K562 (cell line): ENCODE data around the gene CYB5D1. TPM values are rescaled to one million over a fixed set of nuclear protein-coding genes. Genes with fewer than 3 reads are reported as not detected.

ENCODE experiments used
- ASH1L ChIP-seq: fragments of 450-650 bp; IDR thresholded peaks from 2 replicates; pipeline ENCODE4 v1.6.1; 2018; ENCODE audit warnings: borderline replicate concordance, mild to moderate bottlenecking, low read depth; ENCODE audit not compliant: partially characterized antibody
- CEBPG ChIP-seq, 3 experiments: fragments of 200-800 bp in 1 of 3; sonication (Bioruptor generic) in 1 of 3; sonication (generic) in 1 of 3; formaldehyde crosslinking in 1 of 3; IDR thresholded peaks in 2 of 3; conservative IDR thresholded peaks in 1 of 3; 2 replicates each; pipeline versions ENCODE4 v1.6.1 to v1.8.0; 2016 to 2022; ENCODE audit warnings: missing compliant biosample characterization in 2 of 3, missing genetic modification characterization in 2 of 3, mild to moderate bottlenecking in 1 of 3, missing genetic modification reagents in 1 of 3
- CHD1 ChIP-seq: fragments of 200-600 bp; sonication (generic); IDR thresholded peaks from one replicate; pipeline ENCODE4 v1.6.1; 2012; ENCODE audit warnings: mild to moderate bottlenecking, moderate library complexity, low read length, inconsistent platforms
- CSDE1 ChIP-seq, 2 experiments: fragments of 450-650 bp; IDR thresholded peaks; 2 replicates each; pipeline ENCODE4 v1.6.1; 2016; ENCODE audit warnings: mild to moderate bottlenecking in 1 of 2
- ERF ChIP-seq: fragments of 450-650 bp; formaldehyde crosslinking; IDR thresholded peaks from 2 replicates; pipeline ENCODE4 v1.4.0; 2020; ENCODE audit warnings: mild to moderate bottlenecking, mixed read lengths
- FOXK2 ChIP-seq, 2 experiments: fragments of 450-650 bp; IDR thresholded peaks in 1 of 2; conservative IDR thresholded peaks in 1 of 2; 2 replicates each; pipeline ENCODE4 v1.6.1; 2016; ENCODE audit warnings: low read depth in 2 of 2, mild to moderate bottlenecking in 1 of 2
- FOXM1 ChIP-seq, 2 experiments: fragments of 450-650 bp in 1 of 2; sonication (generic) in 1 of 2; formaldehyde crosslinking in 1 of 2; IDR thresholded peaks; 2 replicates each; pipeline versions ENCODE4 v1.6.1 to v1.9.0; 2017 to 2022; ENCODE audit warnings: low read depth in 2 of 2, mild to moderate bottlenecking in 2 of 2, missing genetic modification reagents in 1 of 2, moderate library complexity in 1 of 2
- GABPB1 ChIP-seq: sonication (generic); formaldehyde crosslinking; IDR thresholded peaks from 2 replicates; pipeline ENCODE4 v1.8.0; 2022; ENCODE audit warnings: mild to moderate bottlenecking, missing genetic modification reagents
- HDAC6 ChIP-seq: IDR thresholded peaks from 2 replicates; pipeline ENCODE4 v1.6.1; 2012; ENCODE audit warnings: low read depth, mild to moderate bottlenecking, control low read depth, inconsistent platforms, low read length, moderate library complexity
- HNRNPLL ChIP-seq: fragments of 200-400 bp; formaldehyde crosslinking; IDR thresholded peaks from 2 replicates; pipeline ENCODE4 v1.6.1; 2017; ENCODE audit warnings: low read length, low read depth, mild to moderate bottlenecking; ENCODE audit not compliant: poor library complexity, severe bottlenecking
- KLF16 ChIP-seq: IDR thresholded peaks from 2 replicates; pipeline ENCODE4 v1.6.1; 2016; ENCODE audit warnings: antibody characterized with exemption
- MCM2 ChIP-seq: fragments of 450-650 bp; IDR thresholded peaks from 2 replicates; pipeline ENCODE4 v1.6.1; 2017; ENCODE audit warnings: low read depth, mild to moderate bottlenecking
- MLX ChIP-seq, 2 experiments: fragments of 450-650 bp in 1 of 2; sonication (generic) in 1 of 2; formaldehyde crosslinking; conservative IDR thresholded peaks; 2 replicates each; pipeline versions ENCODE4 v1.4.0 to v1.8.1; 2020 to 2022; ENCODE audit warnings: mild to moderate bottlenecking in 1 of 2, missing genetic modification reagents in 1 of 2
- NR2F6 ChIP-seq: fragments of 450-650 bp; formaldehyde crosslinking; IDR thresholded peaks from 2 replicates; pipeline ENCODE4 v1.4.0; 2020; ENCODE audit warnings: mild to moderate bottlenecking
- OTX1 ChIP-seq: fragments of 450-650 bp; formaldehyde crosslinking; IDR thresholded peaks from 2 replicates; pipeline ENCODE4 v1.4.0; 2022; ENCODE audit warnings: mild to moderate bottlenecking
- RBM39 ChIP-seq: fragments of 200-400 bp; formaldehyde crosslinking; optimal IDR thresholded peaks from 2 replicates; pipeline ENCODE3; 2018; ENCODE audit warnings: low read depth, low read length
- SREBF2 ChIP-seq: sonication (generic); formaldehyde crosslinking; IDR thresholded peaks from 2 replicates; pipeline ENCODE4 v1.4.0; 2020; ENCODE audit warnings: mild to moderate bottlenecking, missing genetic modification reagents
- TCF7 ChIP-seq: sonication (generic); IDR thresholded peaks from 2 replicates; pipeline ENCODE4 v1.6.1; 2016; ENCODE audit warnings: antibody characterized with exemption, borderline replicate concordance
- TFAP4 ChIP-seq: sonication (generic); formaldehyde crosslinking; IDR thresholded peaks from 2 replicates; pipeline ENCODE4 v1.8.0; 2022; ENCODE audit warnings: missing genetic modification reagents, mild to moderate bottlenecking, moderate library complexity, borderline replicate concordance
- THAP7 ChIP-seq: fragments of 250-450 bp; sonication (Bioruptor Pico); IDR thresholded peaks from 2 replicates; pipeline ENCODE4 v1.5.0; 2021
- ZFX ChIP-seq: sonication (generic); formaldehyde crosslinking; IDR thresholded peaks from 2 replicates; pipeline ENCODE4 v1.8.0; 2022; ENCODE audit warnings: mild to moderate bottlenecking, missing genetic modification reagents, moderate library complexity
- ZNF41 ChIP-seq: fragments of 250-450 bp; sonication (Bioruptor Pico); conservative IDR thresholded peaks from 2 replicates; pipeline ENCODE4 v1.4.0; 2020; ENCODE audit warnings: mild to moderate bottlenecking
- ZNF449 ChIP-seq: fragments of 250-450 bp; sonication (Bioruptor Pico); IDR thresholded peaks from 2 replicates; pipeline ENCODE4 v1.8.0; 2022; ENCODE audit warnings: moderate library complexity, mild to moderate bottlenecking, inconsistent platforms
- ZNF696 ChIP-seq: fragments of 250-450 bp; sonication (Bioruptor Pico); conservative IDR thresholded peaks from 2 replicates; pipeline ENCODE4 v1.4.0; 2020; ENCODE audit warnings: mild to moderate bottlenecking, moderate library complexity
- ZNF780A ChIP-seq: fragments of 250-450 bp; sonication (Bioruptor Pico); IDR thresholded peaks from 2 replicates; pipeline ENCODE4 v1.5.0; 2021; ENCODE audit warnings: mild to moderate bottlenecking
- polyA plus RNA-seq, 8 experiments: library from polyadenylated mRNA; depleted of rRNA in 4 of 8; stranded (reverse) in 5 of 8; unstranded in 3 of 8; fragments of >200 nt; fragmentation: Nextera tagmentation in 2 of 8; fragmentation: Illumina TruSeq in 1 of 8; extraction: Ambion mirVana in 2 of 8; extraction: Trizol in 1 of 8; gene quantifications; 2 replicates each; pipeline versions ENCODE4 v1.2.1 to v1.2.3, GENCODE V29; 2011 to 2014; ENCODE audit warnings: inconsistent platforms in 1 of 8, missing spikeins in 1 of 8
- total RNA-seq, 7 experiments: library from RNA; depleted of rRNA in 6 of 7; stranded (reverse); fragments of >200 nt in 6 of 7; fragmentation: Illumina TruSeq in 2 of 7; extraction: Trizol in 2 of 7; gene quantifications; 2 replicates each; pipeline versions ENCODE4 v1.2.1 to v1.2.3, GENCODE V29; 2011 to 2021; ENCODE audit warnings: low replicate concordance in 1 of 7

CYB5D1 gene
- total and polyA plus RNA-seq, 9 of the 15 experiments (the other 6 are each of a cell fraction or from before 2014, with no cell fraction given), result 2.4 to 7.9 (median 5.7) TPM

GRCh38 chr17:7841396-7841914, 16.3 kb upstream of the CYB5D1 start (continued):
- TF ChIP-seq OTX1 (no peak), FOXM1 (IDR thresholded peaks at IDR 0.05; ENCODE audit: low read depth) (no peak), FOXM1 (CRISPR knock-in tag; IDR thresholded peaks at IDR 0.05; ENCODE audit: low read depth) (no peak), GABPB1 (CRISPR knock-in tag) (no peak), ZNF449 (no peak), ZNF41 (no peak), KLF16 (no peak), MCM2 (no peak), RBM39 (no peak), SREBF2 (CRISPR knock-in tag) (no peak), HNRNPLL (no peak), THAP7 (CRISPR knock-in tag) (no peak), MLX (CRISPR knock-in tag; conservative IDR thresholded peaks at IDR 0.05) (no peak), ZNF780A (CRISPR knock-in tag) (no peak), FOXK2 (conservative IDR thresholded peaks at IDR 0.05 in 1 of 2, IDR thresholded peaks at IDR 0.05 in 1 of 2; ENCODE audit: low read depth in 2 of 2) (peak in 1 of 2 experiments; percentile 50; a peak in 1 of 4 replicates), NR2F6 (CRISPR knock-in tag) (no peak), CHD1 (no peak), ZNF696 (CRISPR knock-in tag) (no peak), ASH1L (no peak), TCF7 (no peak), HDAC6 (no peak), ZFX (peak; percentile 64), CSDE1 (IDR thresholded peaks at IDR 0.05) (no peak), CEBPG (CRISPR knock-in tag; IDR thresholded peaks at IDR 0.05) (no peak), CEBPG (tag; conservative IDR thresholded peaks at IDR 0.05 in 1 of 2, IDR thresholded peaks at IDR 0.05 in 1 of 2) (no peak), ERF (no peak), TFAP4 (CRISPR knock-in tag) (peak; percentile 59)
